ENCODE data around the gene CYB5R3. TPM values are rescaled to one million over a fixed set of nuclear protein-coding genes. Genes with fewer than 3 reads are reported as not detected.

Gene CYB5R3
- total RNA-seq, 1 donor from 2014 or later: 32.9 TPM

- DNase-seq: no peak
Observed at GRCh38 chr22:42645341-42645937, 3.8 kb downstream of the CYB5R3 start.

GRCh38 chr22:42644422-42645340 is 4.5 kb downstream of the CYB5R3 start:
- no peak for DNase-seq

- DNase-seq: no peak
Observed at GRCh38 chr22:42643634-42644421, 5.4 kb downstream of the CYB5R3 start.

- DNase-seq: no peak
Observed at GRCh38 chr22:42642806-42643633, 6.2 kb downstream of the CYB5R3 start.

GRCh38 chr22:42641801-42642413 is 7.3 kb downstream of the CYB5R3 start:
- no peak for DNase-seq

GRCh38 chr22:42639541-42640241 is 9.5 kb downstream of the CYB5R3 start:
- no peak for DNase-seq

GRCh38 chr22:42637555-42637954 is 11.6 kb downstream of the CYB5R3 start:
- DNase-seq: no peak

- DNase-seq: no peak
Observed at GRCh38 chr22:42636506-42636905, 12.7 kb downstream of the CYB5R3 start.

GRCh38 chr22:42635531-42635930 is 13.7 kb downstream of the CYB5R3 start:
- DNase-seq: no peak

- no peak for DNase-seq
Observed at GRCh38 chr22:42633013-42633412, 16.2 kb downstream of the CYB5R3 start.

GRCh38 chr22:42632096-42632495 is 17.1 kb downstream of the CYB5R3 start:
- no peak for DNase-seq

GRCh38 chr22:42630901-42631602 is 18.1 kb downstream of the CYB5R3 start:
- no peak for DNase-seq

- no peak for DNase-seq
Observed at GRCh38 chr22:42630211-42630610, 19.0 kb downstream of the CYB5R3 start.

GRCh38 chr22:42627981-42628380 is 21.2 kb downstream of the CYB5R3 start:
- DNase-seq: no peak

- no peak for DNase-seq
Observed at GRCh38 chr22:42626951-42627625, 22.1 kb downstream of the CYB5R3 start.

- no peak for DNase-seq
Observed at GRCh38 chr22:42626431-42626830, 22.8 kb downstream of the CYB5R3 start.

- no peak for DNase-seq
Observed at GRCh38 chr22:42625416-42625815, 23.8 kb downstream of the CYB5R3 start.

- no peak for DNase-seq
Observed at GRCh38 chr22:42624551-42625106, 24.6 kb downstream of the CYB5R3 start.

- DNase-seq: no peak
Observed at GRCh38 chr22:42623756-42624441, 25.3 kb downstream of the CYB5R3 start.

Data from skin of body (tissue), 2 donors.